DMS114 treated with DMSO at 0.1 percent for 48 hours (cell line): ENCODE measurements around the gene COG7.
A peak's percentile ranks its signal among the peaks of the same experiment; 100 is the strongest.
"Not testable (repeated sequence)": the region's sequence is repeated elsewhere in the genome, so short reads cannot be mapped to it uniquely, and the experiment has no call there.

Experiments used
- DNase-seq: peaks from one replicate; lab custom pipeline; 2025; ENCODE audit not compliant: unreplicated experiment; lab: John Stamatoyannopoulos, UW

COG7 gene

GRCh38 chr16:23476289-23476688 lies 23.3 kb upstream of the COG7 start:
- DNase-seq: no peak

DNA sequence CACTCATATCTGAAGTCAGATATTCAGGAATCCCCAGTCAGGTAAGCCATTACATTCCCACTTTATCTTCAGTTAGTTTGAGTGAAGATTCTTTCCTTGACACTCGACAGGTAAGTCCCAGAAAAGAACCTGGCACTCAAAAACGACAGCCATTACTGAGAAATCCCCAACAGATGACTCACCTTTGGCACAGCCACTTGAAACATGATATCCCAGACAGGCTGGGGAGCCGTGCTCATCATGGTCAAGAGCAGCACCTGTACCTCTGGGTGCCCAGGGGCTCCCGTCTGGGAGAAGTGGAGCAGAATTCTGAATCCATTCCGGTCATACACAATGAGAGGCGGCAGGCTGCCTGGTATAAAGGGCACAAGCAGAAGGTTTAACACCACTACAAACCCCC lies 16.8 kb upstream of the COG7 start:
- no peak for DNase-seq

- no peak for DNase-seq
Observed at GRCh38 chr16:23466162-23466885, 13.3 kb upstream of the COG7 start.

- DNase-seq: no peak
Observed at GRCh38 chr16:23465179-23465578, 12.2 kb upstream of the COG7 start.

GRCh38 chr16:23464196-23464595 lies 11.2 kb upstream of the COG7 start:
- no peak for DNase-seq

DNA sequence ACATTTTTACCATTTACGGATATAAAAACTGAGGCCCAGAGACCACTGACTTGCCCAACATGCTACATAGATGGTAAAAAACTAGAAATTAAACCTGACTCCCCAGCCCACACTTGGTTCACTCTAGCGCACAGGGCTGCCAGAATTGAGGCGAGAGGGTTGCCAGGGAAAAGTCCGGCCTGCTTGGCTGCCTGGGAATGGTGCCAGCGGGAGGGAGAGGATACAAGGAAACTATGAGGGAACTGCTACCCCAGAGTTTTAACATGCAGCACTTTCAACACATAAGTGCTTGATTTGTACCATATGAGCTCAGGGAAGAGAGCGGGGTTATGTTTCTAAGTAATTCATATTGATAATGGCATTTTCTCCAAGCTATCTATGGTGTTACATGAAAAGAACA lies 10.0 kb upstream of the COG7 start:
- not testable (repeated sequence) for DNase-seq

DNA sequence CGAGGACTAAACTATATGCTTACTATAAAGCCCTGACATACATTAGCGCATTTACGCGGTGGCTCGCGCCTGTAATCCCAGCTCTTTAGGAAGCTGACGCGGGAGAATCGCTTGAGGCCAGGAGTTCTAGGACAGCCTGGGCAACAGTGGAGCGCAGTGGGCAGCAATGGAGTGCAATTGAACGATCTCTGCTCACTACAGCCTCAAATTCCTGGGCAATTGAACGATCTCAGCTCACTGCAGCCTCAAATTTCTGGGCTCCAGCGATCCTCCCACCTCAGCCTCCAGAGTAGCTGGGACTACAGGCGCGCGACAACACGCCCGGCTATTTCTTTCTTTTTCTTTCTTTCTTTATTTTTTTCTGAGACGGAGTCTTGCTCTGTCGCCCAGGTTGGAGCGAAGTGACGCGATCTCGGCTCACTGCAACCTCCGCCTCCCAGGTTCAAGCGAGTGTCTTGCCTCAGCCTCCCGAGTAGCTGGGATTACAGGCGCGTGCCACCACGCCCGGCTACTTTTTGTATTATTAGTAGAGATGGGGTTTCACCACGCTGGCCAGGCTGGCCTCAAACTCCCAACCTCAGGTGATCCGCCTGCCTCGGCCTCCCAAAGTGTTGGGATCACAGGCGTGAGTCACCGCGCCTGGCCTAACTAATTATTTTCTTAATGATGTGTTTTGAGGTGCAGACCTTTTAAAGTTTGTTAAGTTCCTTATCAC lies 506 bp upstream of the COG7 start:
- no peak for DNase-seq

DNA sequence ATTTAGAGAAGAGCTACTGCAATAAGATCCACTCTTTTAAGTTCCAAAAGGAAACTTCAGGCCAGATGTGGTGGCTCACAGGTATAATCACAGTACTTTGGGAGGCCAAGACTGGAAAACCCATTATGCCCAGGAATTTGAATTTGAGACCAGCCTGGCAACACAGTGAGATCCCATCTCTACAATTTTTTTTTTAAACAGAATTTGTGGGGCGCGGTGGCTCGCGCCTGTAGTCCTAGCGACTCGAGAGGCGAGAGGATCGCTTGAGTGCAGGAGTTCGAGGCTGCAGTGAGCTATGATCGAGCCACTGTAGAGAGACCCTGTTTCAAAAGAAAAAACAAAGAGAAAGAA lies 793 bp downstream of the COG7 start:
- no peak for DNase-seq

DNA sequence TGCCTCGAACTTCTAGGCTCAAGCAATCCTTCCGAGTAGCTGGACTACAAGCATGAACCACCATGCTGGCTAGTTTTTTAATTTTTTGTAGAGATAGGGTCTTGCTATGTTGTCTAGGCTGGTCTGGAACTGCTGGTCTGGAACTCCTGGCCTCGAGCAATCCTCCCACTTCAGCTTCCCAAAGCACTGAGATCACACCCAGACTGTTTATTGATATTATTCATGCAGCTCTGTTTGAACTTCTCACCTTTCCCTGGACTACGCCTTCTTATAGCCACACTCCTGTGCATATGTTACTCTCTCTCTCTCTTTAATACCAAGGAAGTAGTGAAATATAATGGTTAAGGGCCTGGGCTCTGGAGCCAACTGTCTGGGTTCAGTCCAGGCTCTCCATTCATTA lies 4.6 kb downstream of the COG7 start:
- DNase-seq: no peak

- not testable (repeated sequence) for DNase-seq
Observed at GRCh38 chr16:23437542-23437941, 15.4 kb downstream of the COG7 start.

DNA sequence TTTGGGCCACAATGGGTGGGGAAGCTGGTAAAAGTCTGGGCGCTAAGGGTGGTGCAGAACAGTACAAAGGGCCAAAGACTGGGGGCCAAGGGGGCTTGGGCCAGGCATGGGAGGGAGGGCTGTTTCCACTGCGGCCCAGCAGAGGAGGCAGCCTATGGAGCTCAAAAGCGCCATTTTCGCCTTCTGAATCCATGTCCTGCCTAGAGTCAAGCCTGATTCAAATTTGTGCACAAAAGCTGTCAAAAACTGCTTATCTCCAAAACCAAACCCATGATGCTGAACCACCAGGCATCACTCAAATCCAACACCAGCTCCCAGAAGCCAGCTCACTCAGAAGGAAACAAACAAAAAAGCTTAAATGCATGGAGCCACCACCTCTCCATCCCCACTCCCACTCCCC lies 16.0 kb downstream of the COG7 start:
- no peak for DNase-seq

- peak; percentile 53 for DNase-seq
Observed at GRCh38 chr16:23435500-23435899, 17.5 kb downstream of the COG7 start.

- peak; percentile 43 for DNase-seq
Observed at GRCh38 chr16:23434380-23434779, 18.6 kb downstream of the COG7 start.

DNA sequence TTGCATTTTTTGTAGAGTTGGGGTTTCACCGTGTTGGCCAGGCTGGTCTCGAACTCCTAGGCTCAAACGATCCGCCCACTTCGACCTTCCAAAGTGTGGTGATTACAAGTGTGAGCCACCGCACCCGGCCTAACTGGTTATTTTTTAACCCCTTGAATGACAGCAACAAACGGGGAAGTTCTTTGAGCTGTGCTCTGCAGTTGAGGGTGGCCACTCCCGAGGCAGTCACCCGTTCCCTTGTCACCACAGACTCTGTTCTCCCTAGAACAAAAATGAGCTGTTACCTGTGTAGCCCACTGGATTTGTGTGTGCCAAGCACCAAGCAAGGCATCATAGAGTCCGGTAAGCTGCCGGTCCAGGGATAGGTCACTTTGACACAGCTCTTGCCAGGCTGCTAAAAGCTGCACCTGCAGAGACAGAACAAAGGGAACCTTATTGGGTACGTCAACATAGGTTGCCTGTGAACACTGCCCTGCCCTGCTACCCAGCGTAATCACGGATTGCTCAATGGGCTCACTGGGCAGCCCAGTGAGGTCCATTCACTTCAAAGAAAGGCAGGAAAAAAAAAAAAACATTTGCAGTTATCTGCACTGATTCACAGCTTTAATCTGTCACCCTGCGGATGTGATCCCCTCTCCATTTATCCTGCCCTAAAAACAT lies 19.6 kb downstream of the COG7 start:
- DNase-seq: no peak

DNA sequence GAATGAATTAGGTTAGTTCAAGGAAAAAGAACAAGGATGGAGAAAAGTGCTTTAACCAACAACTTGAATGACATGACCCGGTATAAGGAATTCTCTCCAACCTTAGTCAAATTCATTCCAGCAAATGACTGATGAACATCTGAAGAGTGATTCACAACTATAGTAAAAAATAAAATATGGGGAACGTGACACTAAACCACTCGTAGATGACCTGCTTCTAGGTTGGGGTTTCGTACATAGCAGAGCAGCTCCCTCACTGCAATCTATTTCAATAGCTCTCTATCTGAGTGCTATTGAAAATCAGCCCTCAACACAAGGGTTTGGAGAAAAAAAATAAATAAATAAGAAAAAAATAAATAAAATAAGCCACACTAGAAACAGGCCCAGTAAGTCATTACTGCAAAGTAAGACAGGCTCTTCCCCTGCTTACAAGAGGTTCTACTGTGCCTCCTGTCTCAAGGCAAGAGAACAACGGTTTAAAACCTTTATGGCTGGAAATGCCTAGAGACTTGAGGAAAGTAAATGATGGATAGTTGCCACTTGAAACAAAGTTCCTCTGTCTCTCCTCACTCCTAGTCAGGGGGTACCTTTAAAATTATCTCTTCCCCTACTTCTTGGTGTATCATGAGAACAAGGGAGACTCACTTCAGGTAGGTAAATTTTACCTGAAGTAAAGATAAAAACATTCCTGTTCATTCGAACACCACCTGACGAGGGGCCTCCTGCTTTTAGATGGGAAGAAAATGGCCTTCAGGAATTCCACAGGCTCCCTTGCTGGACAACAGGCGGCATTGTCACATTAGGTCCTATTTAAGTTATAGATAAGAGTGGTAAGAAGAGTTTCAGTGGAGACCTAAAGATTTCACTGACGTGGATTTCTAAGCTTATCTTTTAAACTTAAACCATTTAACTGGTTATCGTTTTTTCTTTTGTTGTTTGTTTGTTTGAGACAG lies 20.5 kb downstream of the COG7 start:
- DNase-seq: no peak

DNA sequence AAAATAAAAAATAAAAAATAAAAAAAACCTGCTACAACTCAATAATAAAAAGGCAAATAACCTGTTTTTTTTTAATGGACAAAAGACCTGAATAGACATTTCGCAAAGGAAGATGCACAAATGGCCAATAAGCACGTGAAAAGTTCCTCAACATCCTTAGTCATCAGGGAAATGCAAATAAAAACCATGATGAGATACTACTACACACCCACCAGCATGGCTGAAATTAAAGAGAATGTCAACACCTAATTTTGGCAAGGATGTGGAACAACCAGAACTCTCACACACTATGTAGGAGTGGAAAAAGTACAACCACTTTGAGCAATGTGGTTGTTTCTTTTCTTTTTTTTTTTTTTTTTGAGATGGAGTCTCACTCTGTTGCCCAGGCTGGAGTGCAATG lies 24.6 kb downstream of the COG7 start:
- no peak for DNase-seq

- no peak for DNase-seq
Observed at GRCh38 chr16:23424292-23424958, 28.6 kb downstream of the COG7 start.

DNA sequence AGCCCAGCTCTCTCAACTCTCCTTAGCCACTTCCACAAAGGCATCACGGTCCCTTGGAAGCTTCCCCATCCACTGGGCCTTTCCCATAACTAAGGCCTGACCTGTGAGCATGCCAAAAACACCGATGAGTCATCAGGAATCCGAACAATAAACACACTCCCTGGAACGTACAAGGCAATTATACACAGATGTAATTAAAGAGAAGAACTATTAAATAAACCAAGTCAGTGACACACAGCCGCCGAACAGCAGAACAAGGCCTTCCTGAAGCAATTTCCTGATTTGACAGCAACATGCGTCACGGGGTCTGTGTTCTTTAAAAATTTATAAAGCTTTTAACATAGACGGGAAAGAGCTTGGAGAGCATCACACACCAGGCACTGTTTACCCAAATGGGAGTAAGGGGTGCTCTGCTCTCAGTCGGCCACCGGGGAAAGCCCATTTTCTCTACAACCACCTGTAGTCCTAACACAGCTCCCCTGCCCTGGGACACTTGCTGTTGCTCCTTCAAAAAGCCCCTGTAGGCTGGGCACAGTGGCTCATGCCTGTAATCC lies 29.4 kb downstream of the COG7 start:
- DNase-seq: no peak

- no peak for DNase-seq
Observed at GRCh38 chr16:23420011-23420410, 33.0 kb downstream of the COG7 start.

DNA sequence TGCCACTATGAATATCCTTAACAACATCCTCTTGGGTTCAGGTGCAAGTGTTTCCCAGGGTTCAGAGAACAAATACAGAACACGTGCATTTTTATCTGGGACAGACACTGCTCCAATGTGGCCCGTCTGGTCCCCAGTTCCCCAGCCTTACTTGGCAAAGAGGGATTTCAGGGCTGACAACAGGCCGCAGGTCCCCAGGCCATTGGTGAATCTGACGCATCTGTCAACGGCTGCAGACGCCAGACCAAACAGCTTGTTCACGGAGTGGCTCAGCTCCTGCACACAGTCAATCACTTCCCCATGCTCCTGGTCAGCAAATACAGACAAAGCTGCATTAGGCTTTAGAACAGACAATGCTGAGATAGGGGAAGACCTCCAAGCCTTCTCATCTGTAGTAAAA lies 36.2 kb downstream of the COG7 start:
- DNase-seq: no peak
